ENCODE results near the gene SLC2A6.

The SLC2A6 gene, protein sequence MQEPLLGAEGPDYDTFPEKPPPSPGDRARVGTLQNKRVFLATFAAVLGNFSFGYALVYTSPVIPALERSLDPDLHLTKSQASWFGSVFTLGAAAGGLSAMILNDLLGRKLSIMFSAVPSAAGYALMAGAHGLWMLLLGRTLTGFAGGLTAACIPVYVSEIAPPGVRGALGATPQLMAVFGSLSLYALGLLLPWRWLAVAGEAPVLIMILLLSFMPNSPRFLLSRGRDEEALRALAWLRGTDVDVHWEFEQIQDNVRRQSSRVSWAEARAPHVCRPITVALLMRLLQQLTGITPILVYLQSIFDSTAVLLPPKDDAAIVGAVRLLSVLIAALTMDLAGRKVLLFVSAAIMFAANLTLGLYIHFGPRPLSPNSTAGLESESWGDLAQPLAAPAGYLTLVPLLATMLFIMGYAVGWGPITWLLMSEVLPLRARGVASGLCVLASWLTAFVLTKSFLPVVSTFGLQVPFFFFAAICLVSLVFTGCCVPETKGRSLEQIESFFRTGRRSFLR

GRCh38 chr9:133478851-133479711, at the start of gene SLC2A6:
Gene SLC2A6 (minus strand): TSS chr9:133479099. CDS start chr9:133479059, 40 bp downstream.
- POLR2A ChIA-PET, result interaction anchor here (0.7 to 2.1 kb wide), 5 partner anchors 11 to 237 kb away, joined by 3 to 8 read pairs (median 4); partner anchors contain the start of genes CACFD1, MED22 and RPL7A
- CTCF ChIA-PET, result interaction anchor here (1.1 to 2.5 kb wide), 7 partner anchors 8 to 298 kb away, joined by 3 to 11 read pairs (median 4); no protein-coding TSS in a partner anchor
- no peak for DNase-seq (ENCODE audit: low read depth, low spot score)
- TF ChIP-seq, protein P1, sequence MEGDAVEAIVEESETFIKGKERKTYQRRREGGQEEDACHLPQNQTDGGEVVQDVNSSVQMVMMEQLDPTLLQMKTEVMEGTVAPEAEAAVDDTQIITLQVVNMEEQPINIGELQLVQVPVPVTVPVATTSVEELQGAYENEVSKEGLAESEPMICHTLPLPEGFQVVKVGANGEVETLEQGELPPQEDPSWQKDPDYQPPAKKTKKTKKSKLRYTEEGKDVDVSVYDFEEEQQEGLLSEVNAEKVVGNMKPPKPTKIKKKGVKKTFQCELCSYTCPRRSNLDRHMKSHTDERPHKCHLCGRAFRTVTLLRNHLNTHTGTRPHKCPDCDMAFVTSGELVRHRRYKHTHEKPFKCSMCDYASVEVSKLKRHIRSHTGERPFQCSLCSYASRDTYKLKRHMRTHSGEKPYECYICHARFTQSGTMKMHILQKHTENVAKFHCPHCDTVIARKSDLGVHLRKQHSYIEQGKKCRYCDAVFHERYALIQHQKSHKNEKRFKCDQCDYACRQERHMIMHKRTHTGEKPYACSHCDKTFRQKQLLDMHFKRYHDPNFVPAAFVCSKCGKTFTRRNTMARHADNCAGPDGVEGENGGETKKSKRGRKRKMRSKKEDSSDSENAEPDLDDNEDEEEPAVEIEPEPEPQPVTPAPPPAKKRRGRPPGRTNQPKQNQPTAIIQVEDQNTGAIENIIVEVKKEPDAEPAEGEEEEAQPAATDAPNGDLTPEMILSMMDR (IDR thresholded peaks at IDR 0.05; ENCODE audit: insufficient read depth, low read length, missing control alignments), result no peak
- H3K4me3 ChIP-seq (ENCODE audit: low read depth, low read length), result peak within 1 kb of the TSS; percentile 66

GRCh38 chr9:133528001-133528875, 49.3 kb upstream of the SLC2A6 start:
- TF ChIP-seq, protein P1 (IDR thresholded peaks at IDR 0.05; ENCODE audit: insufficient read depth, low read length, missing control alignments), result no peak
- DNase-seq (ENCODE audit: low read depth, low spot score), result no peak
- H3K4me3 ChIP-seq (ENCODE audit: low read depth, low read length), result no peak overlapping the region
- ChIA-PET CTCF (no interaction called here), POLR2A (no interaction called here)

DNA sequence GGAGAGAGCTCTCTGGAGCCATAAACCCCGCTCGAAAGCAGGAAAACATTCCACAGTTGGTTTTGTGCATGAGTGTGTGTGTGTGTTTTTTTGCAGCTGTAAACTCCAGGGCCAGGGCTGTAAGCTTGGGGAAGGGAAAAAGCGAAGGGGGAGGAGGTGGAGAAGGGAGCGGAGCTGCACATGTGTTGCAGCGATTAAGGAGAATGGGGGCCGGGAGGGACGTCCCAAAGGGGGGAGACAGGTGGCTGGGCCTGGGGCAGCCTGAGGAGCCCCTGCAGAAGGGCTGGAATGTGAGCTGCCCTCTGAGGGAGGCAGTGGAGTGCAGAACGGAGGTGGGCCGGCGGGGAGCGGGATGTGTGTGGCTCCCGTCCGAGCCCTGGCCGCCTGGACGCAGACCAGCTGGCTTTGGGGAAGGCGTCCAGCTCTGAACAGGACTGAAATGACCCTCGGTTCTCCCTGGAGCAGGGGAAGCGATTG, 48.6 kb upstream of the SLC2A6 start:
- TF ChIP-seq, protein P1 (IDR thresholded peaks at IDR 0.05; ENCODE audit: insufficient read depth, low read length, missing control alignments), result no peak
- no peak for DNase-seq (ENCODE audit: low read depth, low spot score)
- ChIA-PET POLR2A (no interaction called here), CTCF (no interaction called here)
- no peak overlapping the region for H3K4me3 ChIP-seq (ENCODE audit: low read depth, low read length)

DNA sequence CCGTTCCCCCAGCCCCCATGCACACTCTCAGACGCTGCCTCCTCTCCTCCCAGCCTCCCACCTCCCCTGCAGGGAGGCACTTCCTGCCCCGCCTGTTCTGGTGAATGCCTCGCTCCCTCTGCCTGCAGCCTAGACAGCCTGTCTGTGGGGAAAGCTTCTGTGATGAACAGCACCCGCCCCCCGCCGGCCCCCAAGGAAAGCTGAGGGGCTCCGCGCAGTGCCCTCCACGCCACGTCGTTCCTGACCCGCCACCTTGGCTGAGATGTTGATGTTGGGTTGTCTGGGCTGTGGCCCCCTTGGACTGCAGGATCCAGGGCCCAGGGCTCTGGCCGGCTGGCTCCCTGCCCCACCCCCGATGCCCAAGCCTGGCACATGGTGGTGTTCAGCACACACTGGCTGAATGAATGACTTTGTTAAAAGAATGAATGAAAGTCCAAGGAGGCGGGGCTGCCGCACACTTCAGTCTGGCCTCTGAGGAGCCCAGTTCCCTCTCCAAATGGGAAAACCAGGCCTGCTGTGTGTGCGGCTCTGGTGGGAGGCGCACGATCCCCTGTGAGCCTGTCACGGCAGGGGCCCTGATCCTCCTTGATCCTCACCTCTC, 47.9 kb upstream of the SLC2A6 start:
- POLR2A ChIA-PET, result no interaction called here
- DNase-seq (ENCODE audit: low read depth, low spot score), result no peak
- CTCF ChIA-PET, result no interaction called here
- TF ChIP-seq, protein P1 (IDR thresholded peaks at IDR 0.05; ENCODE audit: insufficient read depth, low read length, missing control alignments), result no peak
- H3K4me3 ChIP-seq (ENCODE audit: low read depth, low read length), result no peak overlapping the region

GRCh38 chr9:133525677-133526076, 46.8 kb upstream of the SLC2A6 start:
- TF ChIP-seq, protein P1 (IDR thresholded peaks at IDR 0.05; ENCODE audit: insufficient read depth, low read length, missing control alignments), result no peak
- H3K4me3 ChIP-seq (ENCODE audit: low read depth, low read length), result no peak overlapping the region
- no peak for DNase-seq (ENCODE audit: low read depth, low spot score)
- ChIA-PET POLR2A (no interaction called here), CTCF (no interaction called here)
